Measurements from ENCODE around the gene GALNT18. TPM values are rescaled to one million over a fixed set of nuclear protein-coding genes. Genes with fewer than 3 reads are reported as not detected.

GALNT18 gene
- total RNA-seq, 1 experiment from 2014 or later, result not detected

GRCh38 chr11:11498195-11498594 is 123.6 kb downstream of the GALNT18 start:
- no peaks in the 10 kb centered on the region for H3K9me2 ChIP-seq (ENCODE audit: insufficient read depth)
- DNase-seq, result no peak
- no peaks in the 10 kb centered on the region for H3K36me3 ChIP-seq (ENCODE audit: low read depth)
- H2AFZ ChIP-seq, result no peak overlapping the region
- no peaks in the 10 kb centered on the region for H4K20me1 ChIP-seq (ENCODE audit: insufficient read depth)
- no peak overlapping the region for H3K4me3 ChIP-seq
- H3F3A ChIP-seq (ENCODE audit: insufficient read depth, low read depth), result no peaks in the 10 kb centered on the region
- H3K27me3 ChIP-seq (ENCODE audit: insufficient read depth, low read depth), result peaks cover 7% of the 10 kb centered on the region
- no TSS peak for BruUV-seq (replicated peaks)
- intact Hi-C loops (cut with micrococcal nuclease; ENCODE audit: unreplicated experiment), result no loop called here
- H3K27ac ChIP-seq, result no peak overlapping the region
- no peak for TF ChIP-seq CTCF (conservative IDR thresholded peaks at IDR 0.05)
- TF ChIP-seq EZH2 (IDR thresholded peaks at IDR 0.05; ENCODE audit: low read depth), result no peak
- no peaks in the 10 kb centered on the region for H3K79me2 ChIP-seq (ENCODE audit: low read depth)
- H3K4me2 ChIP-seq, result no peak overlapping the region
- ChIA-PET POLR2A (ENCODE audit: unreplicated experiment) (no interaction called here), CTCF (no interaction called here)
- H3K9me3 ChIP-seq (ENCODE audit: insufficient read depth, low read depth), result no peaks in the 10 kb centered on the region
- no peaks in the 10 kb centered on the region for H3K4me1 ChIP-seq (replicated peaks; ENCODE audit: insufficient read depth)

- intact Hi-C loops (cut with micrococcal nuclease; ENCODE audit: unreplicated experiment), result no loop called here
- Histone ChIP-seq H3K9me2 (ENCODE audit: insufficient read depth) (no peaks in the 10 kb centered on the region), H2AFZ (no peak overlapping the region), H3K36me3 (ENCODE audit: low read depth) (no peaks in the 10 kb centered on the region), H3K4me2 (no peak overlapping the region), H3K4me3 (no peak overlapping the region), H3K4me1 (replicated peaks; ENCODE audit: insufficient read depth) (no peaks in the 10 kb centered on the region), H4K20me1 (ENCODE audit: insufficient read depth) (no peaks in the 10 kb centered on the region), H3F3A (ENCODE audit: insufficient read depth, low read depth) (no peaks in the 10 kb centered on the region), H3K27me3 (ENCODE audit: insufficient read depth, low read depth) (no peaks in the 10 kb centered on the region; the same call in 1 of the 2 replicates), H3K79me2 (ENCODE audit: low read depth) (no peaks in the 10 kb centered on the region), H3K27ac (no peak overlapping the region), H3K9me3 (ENCODE audit: insufficient read depth, low read depth) (no peaks in the 10 kb centered on the region)
- CTCF ChIA-PET, result no interaction called here
- TF ChIP-seq CTCF (conservative IDR thresholded peaks at IDR 0.05) (no peak), EZH2 (IDR thresholded peaks at IDR 0.05; ENCODE audit: low read depth) (no peak)
- no peak for DNase-seq
- POLR2A ChIA-PET (ENCODE audit: unreplicated experiment), result no interaction called here
- BruUV-seq (replicated peaks), result no TSS peak
Measured at GRCh38 chr11:11496879-11497278, 124.9 kb downstream of the GALNT18 start.

DNA sequence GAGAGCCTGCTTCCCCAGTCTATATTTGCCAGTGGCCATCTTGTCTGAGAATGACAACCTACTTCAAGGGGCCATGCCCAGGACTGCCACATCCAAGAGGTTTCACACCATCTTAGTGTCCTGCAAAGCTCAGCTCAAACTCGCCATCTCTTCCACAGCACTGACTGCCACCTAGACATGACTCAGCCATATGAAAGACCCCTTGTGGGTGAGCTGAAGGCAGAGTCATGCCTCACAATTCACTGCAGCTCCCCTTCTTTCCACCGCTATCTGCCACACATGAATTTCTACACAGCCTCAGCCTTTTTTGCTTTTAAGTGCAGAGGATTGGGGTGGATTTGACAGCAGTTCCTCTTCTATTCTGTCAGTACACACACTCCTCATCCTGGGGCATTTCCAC is 127.5 kb downstream of the GALNT18 start:
- TF ChIP-seq CTCF (conservative IDR thresholded peaks at IDR 0.05) (no peak), EZH2 (IDR thresholded peaks at IDR 0.05; ENCODE audit: low read depth) (no peak)
- H4K20me1 ChIP-seq (ENCODE audit: insufficient read depth), result no peaks in the 10 kb centered on the region
- no peak overlapping the region for H3K4me3 ChIP-seq
- H3K9me3 ChIP-seq (ENCODE audit: insufficient read depth, low read depth), result no peaks in the 10 kb centered on the region
- intact Hi-C loops (cut with micrococcal nuclease; ENCODE audit: unreplicated experiment), result no loop called here
- ChIA-PET POLR2A (ENCODE audit: unreplicated experiment) (no interaction called here), CTCF (no interaction called here)
- DNase-seq, result no peak
- no peaks in the 10 kb centered on the region for H3K36me3 ChIP-seq (ENCODE audit: low read depth)
- no peak overlapping the region for H3K27ac ChIP-seq
- BruUV-seq (replicated peaks), result no TSS peak
- no peaks in the 10 kb centered on the region for H3K27me3 ChIP-seq (ENCODE audit: insufficient read depth, low read depth)
- no peaks in the 10 kb centered on the region for H3F3A ChIP-seq (ENCODE audit: insufficient read depth, low read depth)
- H3K79me2 ChIP-seq (ENCODE audit: low read depth), result no peaks in the 10 kb centered on the region
- H3K4me1 ChIP-seq (replicated peaks; ENCODE audit: insufficient read depth), result no peaks in the 10 kb centered on the region
- H2AFZ ChIP-seq, result no peak overlapping the region
- no peaks in the 10 kb centered on the region for H3K9me2 ChIP-seq (ENCODE audit: insufficient read depth)
- H3K4me2 ChIP-seq, result no peak overlapping the region
